B cell (primary cell): ENCODE data around the gene AKT2. TPM values are rescaled to one million over a fixed set of nuclear protein-coding genes. Genes with fewer than 3 reads are reported as not detected.

ENCODE experiments used
- ATAC-seq: fragments of 200-7000 bp; cut with Tn5 transposase; one replicate; pipeline ENCODE4 v1.10.0; 2021; ENCODE audit warnings: low read depth, mild to moderate bottlenecking, moderate number of reproducible peaks, moderate library complexity
- CTCF ChIA-PET: fragments of 350-600 bp; sonication (Branson Sonifier 250); formaldehyde crosslinking; loops from one replicate; lab custom pipeline; 2021; ENCODE audit warnings: antibody characterized with exemption, inconsistent platforms; lab: Charles Lee
- POLR2A ChIA-PET: fragments of 350-600 bp; sonication (Branson Sonifier 250); formaldehyde crosslinking; loops from one replicate; lab custom pipeline; 2021; ENCODE audit warnings: antibody characterized with exemption; lab: Charles Lee
- DNase-seq: peaks from one replicate; pipeline ENCODE4 v3.0.0; 2013
- H2AFZ ChIP-seq: 2 replicates; pipeline ENCODE4 v1.6.1; 2012; ENCODE audit warnings: mild to moderate bottlenecking, low read depth, low read length; ENCODE audit not compliant: insufficient read depth, poor library complexity, severe bottlenecking
- H3K27ac ChIP-seq, 2 donors: 1 replicate in 1 of 2; 2 replicates in 1 of 2; pipeline ENCODE4 v1.5.1; 2012 to 2013; ENCODE audit warnings: low read length in 2 of 2, mild to moderate bottlenecking in 2 of 2, moderate library complexity in 1 of 2
- H3K27me3 ChIP-seq, 4 experiments: fragments of 200-600 bp in 1 of 4; sonication (generic) in 1 of 4; replicated peaks in 1 of 4; 1 replicate in 2 of 4; 2 replicates in 2 of 4; pipeline versions ENCODE4 v1.6.1 to v1.7.0; 2013 to 2016; ENCODE audit warnings: low read length in 3 of 4, mild to moderate bottlenecking in 2 of 4, mixed read lengths in 1 of 4, moderate library complexity in 1 of 4; ENCODE audit not compliant: insufficient read depth in 4 of 4, control insufficient read depth in 3 of 4; ENCODE audit errors: control extremely low read depth in 1 of 4
- H3K36me3 ChIP-seq, 2 experiments: replicated peaks in 1 of 2; 1 replicate in 1 of 2; 2 replicates in 1 of 2; pipeline versions ENCODE4 v1.6.1 to v1.7.1; 2013; ENCODE audit warnings: low read length in 1 of 2; ENCODE audit not compliant: insufficient read depth in 2 of 2, control insufficient read depth in 1 of 2; ENCODE audit errors: control extremely low read depth in 1 of 2, extremely low read depth in 1 of 2
- H3K4me1 ChIP-seq, 2 donors: fragments of 200-600 bp in 1 of 2; sonication (generic) in 1 of 2; 1 replicate in 1 of 2; 2 replicates in 1 of 2; pipeline versions ENCODE4 v1.5.1 to v1.6.1; 2013 to 2017; ENCODE audit warnings: low read length in 2 of 2; ENCODE audit not compliant: control insufficient read depth in 2 of 2, insufficient read depth in 2 of 2
- H3K4me2 ChIP-seq: replicated peaks from 2 replicates; pipeline ENCODE3; 2012; ENCODE audit warnings: mild to moderate bottlenecking, low read depth, low read length; ENCODE audit not compliant: poor library complexity, severe bottlenecking
- H3K4me3 ChIP-seq, 5 experiments: fragments of 200-600 bp in 1 of 5; sonication (generic) in 1 of 5; 1 replicate in 3 of 5; 2 replicates in 2 of 5; pipeline versions ENCODE4 v1.5.1 to v1.7.0; 2011 to 2016; ENCODE audit warnings: low read length in 4 of 5, mild to moderate bottlenecking in 4 of 5, low read depth in 2 of 5, control low read depth in 1 of 5, moderate library complexity in 1 of 5; ENCODE audit not compliant: insufficient read depth in 1 of 5; ENCODE audit errors: control extremely low read depth in 1 of 5, extremely low read depth in 1 of 5
- H3K79me2 ChIP-seq: fragments of 200-600 bp; sonication (generic); one replicate; pipeline ENCODE4 v1.6.0; 2016; ENCODE audit warnings: low read length; ENCODE audit not compliant: control insufficient read depth, insufficient read depth
- H3K9ac ChIP-seq: fragments of 200-600 bp; sonication (generic); 2 replicates; pipeline ENCODE4 v1.6.1; 2017; ENCODE audit warnings: mild to moderate bottlenecking, low read length, moderate library complexity
- H3K9me3 ChIP-seq, 3 donors: one replicate each; pipeline versions ENCODE4 v1.6.1 to v1.7.1; 2013; ENCODE audit warnings: low read length in 2 of 3; ENCODE audit not compliant: control insufficient read depth in 2 of 3, insufficient read depth in 1 of 3; ENCODE audit errors: control extremely low read depth in 1 of 3
- H4K20me1 ChIP-seq: 2 replicates; pipeline ENCODE4 v1.6.0; 2012; ENCODE audit warnings: mild to moderate bottlenecking, low read length; ENCODE audit not compliant: insufficient read depth, control insufficient read depth, poor library complexity, severe bottlenecking
- H3K27ac Mint-ChIP-seq: one replicate; pipeline ENCODE4 v1.8.0; 2021; ENCODE audit warnings: mixed read lengths
- H3K27me3 Mint-ChIP-seq: one replicate; pipeline ENCODE4 v1.8.0; 2021; ENCODE audit warnings: mixed read lengths
- H3K4me1 Mint-ChIP-seq: one replicate; pipeline ENCODE4 v1.8.0; 2021; ENCODE audit warnings: mixed read lengths
- H3K4me3 Mint-ChIP-seq: one replicate; pipeline ENCODE4 v1.8.0; 2021; ENCODE audit warnings: mixed read lengths
- H3K9me3 Mint-ChIP-seq: one replicate; pipeline ENCODE4 v1.8.0; 2022; ENCODE audit warnings: mixed read lengths; ENCODE audit not compliant: insufficient read depth
- CTCF ChIP-seq: fragments of 200-600 bp; IDR thresholded peaks from one replicate; pipeline ENCODE4 v1.8.0; 2022; ENCODE audit warnings: antibody characterized with exemption, mild to moderate bottlenecking
- EZH2 ChIP-seq: IDR thresholded peaks from 2 replicates; pipeline ENCODE4 v1.6.1; 2012; ENCODE audit warnings: borderline replicate concordance, low read depth, mild to moderate bottlenecking, moderate library complexity, low read length; ENCODE audit not compliant: insufficient read depth, poor library complexity, severe bottlenecking
- WGBS: methylation state at CpG from one replicate; pipeline ENCODE4 v1.1.5; 2013; ENCODE audit warnings: missing lambda C conversion rate; ENCODE audit not compliant: insufficient coverage; 5-methylcytosine and 5-hydroxymethylcytosine counted together
- intact Hi-C: fragments of 100-400 bp; cut with micrococcal nuclease; formaldehyde crosslinking; loops from one replicate; pipeline ENCODE4 v1.10.0; 2022
- polyA plus RNA-seq: library from polyadenylated mRNA; depleted of rRNA; stranded (reverse); fragments of >200 nt; gene quantifications from 2 replicates; pipeline ENCODE4 v1.2.3, GENCODE V29; 2012
- total RNA-seq, 2 donors: library from RNA; stranded (reverse); fragments of 120-200 nt in 1 of 2; gene quantifications; 1 replicate in 1 of 2; 2 replicates in 1 of 2; pipeline versions ENCODE4 v1.2.3 to v1.2.4, GENCODE V29; 2013 to 2022

The AKT2 gene
- total and polyA plus RNA-seq, 2 donors (not counting 1 experiment from before 2014, with no cell fraction given): 195 to 243 TPM

GRCh38 chr19:40247178-40247577 is 38.0 kb downstream of the AKT2 start:
- 84% methylated on average over 4 of the region's 6 CpGs for WGBS
- Histone ChIP-seq H3K9me3 (no peaks in the 10 kb centered on the region), H3K36me3 (peaks cover 0 to 42% of the 10 kb centered on the region in 2 experiments), H2AFZ (no peak overlapping the region), H3K4me3 (no peak overlapping the region), H3K4me1 (no peaks in the 10 kb centered on the region), H3K79me2 (peaks cover 75% of the 10 kb centered on the region), H4K20me1 (peaks cover 89% of the 10 kb centered on the region), H3K27ac (no peak overlapping the region), H3K27me3 (no peaks in the 10 kb centered on the region), H3K9ac (no peak overlapping the region), H3K4me2 (no peak overlapping the region)
- ATAC-seq (no peak), DNase-seq (no peak)
- CTCF ChIA-PET: no interaction called here
- no peaks in the 10 kb centered on the region for H3K27me3 Mint-ChIP-seq
- H3K4me1 Mint-ChIP-seq: peaks cover 4% of the 10 kb centered on the region
- intact Hi-C loops: no loop called here
- POLR2A ChIA-PET: no interaction called here
- no peak for TF ChIP-seq EZH2
- TF ChIP-seq CTCF: no peak
- H3K4me3 Mint-ChIP-seq: no peak overlapping the region
- H3K9me3 Mint-ChIP-seq: no peaks in the 10 kb centered on the region
- no peak overlapping the region for H3K27ac Mint-ChIP-seq

GRCh38 chr19:40246292-40247073 is 38.7 kb downstream of the AKT2 start:
- Histone ChIP-seq H3K9me3 (no peaks in the 10 kb centered on the region), H4K20me1 (peaks cover 89% of the 10 kb centered on the region), H3K9ac (no peak overlapping the region), H3K4me3 (no peak overlapping the region), H3K27me3 (no peaks in the 10 kb centered on the region), H3K27ac (no peak overlapping the region), H2AFZ (no peak overlapping the region), H3K36me3 (peaks cover 0 to 43% of the 10 kb centered on the region in 2 experiments), H3K79me2 (peaks cover 68% of the 10 kb centered on the region), H3K4me2 (no peak overlapping the region), H3K4me1 (no peaks in the 10 kb centered on the region)
- Mint-ChIP-seq H3K9me3 (no peaks in the 10 kb centered on the region), H3K27me3 (no peaks in the 10 kb centered on the region), H3K4me3 (no peak overlapping the region), H3K27ac (no peak overlapping the region), H3K4me1 (peaks cover 4% of the 10 kb centered on the region)
- POLR2A ChIA-PET: no interaction called here
- intact Hi-C loops: no loop called here
- 100% methylated on average over 5 of the region's 16 CpGs for WGBS
- ATAC-seq (no peak), DNase-seq (no peak)
- TF ChIP-seq EZH2 (no peak), CTCF (no peak)
- CTCF ChIA-PET: no interaction called here
